ENCODE measurements around the gene UBTF. TPM values are rescaled to one million over a fixed set of nuclear protein-coding genes. Genes with fewer than 3 reads are reported as not detected.

UBTF gene
- total and polyA plus RNA-seq, 2 donors (not counting 3 experiments of a cell fraction or from before 2014, with no cell fraction given), result 14.7 to 84.7 TPM

GRCh38 chr17:44230140-44230539 is 10.7 kb upstream of the UBTF start:
- TF ChIP-seq JUN (IDR thresholded peaks at IDR 0.05; ENCODE audit: borderline replicate concordance, insufficient read depth, insufficient read length, low read depth) (no peak), MAX (IDR thresholded peaks at IDR 0.05; ENCODE audit: insufficient read depth, insufficient read length) (no peak), EZH2 (IDR thresholded peaks at IDR 0.05; ENCODE audit: borderline replicate concordance, low read depth, low read length, severe bottlenecking) (no peak), POLR2A (IDR thresholded peaks at IDR 0.05; ENCODE audit: low read depth, low read length) (no peak), FOS (IDR thresholded peaks at IDR 0.05; ENCODE audit: borderline replicate concordance, insufficient read depth, low read length) (no peak), POLR2AphosphoS5 (IDR thresholded peaks at IDR 0.05; ENCODE audit: insufficient read depth, low read depth, low read length) (no peak), CTCF (IDR thresholded peaks at IDR 0.05; ENCODE audit: extremely low read depth in 1 of 2, insufficient read depth in 1 of 2, low read depth in 1 of 2, low read length in 2 of 2) (no peak), GATA2 (IDR thresholded peaks at IDR 0.05; ENCODE audit: insufficient read depth, insufficient read length, low read depth, low read length) (no peak), MYC (IDR thresholded peaks at IDR 0.05; ENCODE audit: low read depth, low read length) (no peak)
- CTCF ChIA-PET, result no interaction called here
- dilution Hi-C loops (cut with MboI; ENCODE audit: extremely low pct_ligation_motif_present, low sequenced_read_pairs), result no loop called here

More at GRCh38 chr17:44230140-44230539, 10.7 kb upstream of the UBTF start:
- intact Hi-C loops (cut with micrococcal nuclease), result no loop called here
- Histone ChIP-seq H2AFZ (ENCODE audit: low read depth, low read length) (no peak overlapping the region), H3K36me3 (ENCODE audit: control insufficient read depth in 2 of 2, extremely low read depth in 1 of 2, insufficient read depth in 2 of 2, low read length in 2 of 2) (no peaks in the 10 kb centered on the region), H4K20me1 (replicated peaks; ENCODE audit: control insufficient read depth, extremely low read depth, insufficient read depth, low read length) (no peaks in the 10 kb centered on the region), H3K27ac (ENCODE audit: insufficient read depth, low read depth, low read length) (no peak overlapping the region), H3K79me2 (ENCODE audit: control insufficient read depth, insufficient read depth, low read length) (no peaks in the 10 kb centered on the region), H3K27me3 (ENCODE audit: control insufficient read depth in 2 of 2, insufficient read depth in 2 of 2, low read length in 2 of 2) (no peaks in the 10 kb centered on the region), H3K9ac (replicated peaks; ENCODE audit: extremely low read depth, insufficient read depth, low read length) (no peak overlapping the region), H3K9me1 (replicated peaks; ENCODE audit: control insufficient read depth, extremely low read depth, insufficient read depth, low read length) (no peaks in the 10 kb centered on the region), H3K4me1 (ENCODE audit: control insufficient read depth, extremely low read depth, insufficient read depth, low read length) (peaks cover 7% of the 10 kb centered on the region), H3K9me3 (replicated peaks; ENCODE audit: control insufficient read depth, insufficient read depth, low read length) (no peaks in the 10 kb centered on the region), H3K4me3 (replicated peaks in 1 of 3; ENCODE audit: insufficient read depth in 1 of 3, low read depth in 1 of 3, low read length in 3 of 3) (no peak overlapping the region), H3K4me2 (ENCODE audit: insufficient read depth, low read length) (no peak overlapping the region)
- POLR2A ChIA-PET, result no interaction called here
- DNase-seq (ENCODE audit: low read depth, low spot score), result no peak
- FAIRE-seq, result no peak
- BruUV-seq (replicated peaks), result no TSS peak
